Psoas muscle (tissue), 8 donors: ENCODE results near the gene XBP1. TPM values are rescaled to one million over a fixed set of nuclear protein-coding genes. Genes with fewer than 3 reads are reported as not detected.

Experiments
- ATAC-seq, 4 donors: fragments of 200-7000 bp; cut with Tn5 transposase; one replicate each; pipeline ENCODE4 v1.9.1; 2020; ENCODE audit warnings: moderate library complexity in 3 of 4, mild to moderate bottlenecking in 2 of 4
- DNase-seq, 2 donors: peaks; one replicate each; pipeline ENCODE4 v3.0.0-alpha.2; 2020
- H3K27ac ChIP-seq: fragments of 200-600 bp; one replicate; pipeline ENCODE4 v1.8.0; 2022
- H3K27me3 ChIP-seq, 3 donors: fragments of 200-600 bp in 1 of 3; one replicate each; pipeline versions ENCODE4 v1.6.1 to v1.8.0; 2013 to 2022; ENCODE audit warnings: low read length in 2 of 3, mild to moderate bottlenecking in 2 of 3, moderate library complexity in 1 of 3; ENCODE audit not compliant: insufficient read depth in 3 of 3
- H3K36me3 ChIP-seq, 2 donors: fragments of 200-600 bp in 1 of 2; one replicate each; pipeline versions ENCODE4 v1.6.1 to v1.8.0; 2013 to 2022; ENCODE audit warnings: low read depth in 1 of 2, mild to moderate bottlenecking in 1 of 2, moderate library complexity in 1 of 2; ENCODE audit not compliant: insufficient read depth in 1 of 2
- H3K4me1 ChIP-seq: fragments of 200-600 bp; one replicate; pipeline ENCODE4 v1.8.0; 2022
- H3K4me3 ChIP-seq: fragments of 200-600 bp; one replicate; pipeline ENCODE4 v1.8.0; 2022; ENCODE audit warnings: mild to moderate bottlenecking
- H3K9me3 ChIP-seq: fragments of 200-600 bp; one replicate; pipeline ENCODE4 v1.8.0; 2022
- WGBS, 3 donors: extraction: QIAGEN DNeasy Blood & Tissue Kit; methylation state at CpG; one replicate each; pipeline versions ENCODE4 v1.1.6 to v1.1.7; 2013; 5-methylcytosine and 5-hydroxymethylcytosine counted together
- intact Hi-C, 2 donors: fragments of 100-400 bp; cut with DNase I; formaldehyde crosslinking; loops; one replicate each; pipeline versions ENCODE4 v1.11.0 to v1.14.2; 2022
- polyA plus RNA-seq, 3 donors: library from polyadenylated mRNA; stranded (reverse); fragments of 200-250 nt; gene quantifications; one replicate each; pipeline ENCODE4 v1.2.3, GENCODE V29; 2013
- total RNA-seq, 4 donors: library from RNA; stranded (reverse); fragmentation: NEBNext Ultra II Directional in 2 of 4; extraction: Animal tissue kit (Norgen Biotek cat#: 25700) in 2 of 4; gene quantifications; one replicate each; pipeline versions ENCODE4 v1.2.1 to v1.2.4, GENCODE V29; 2021 to 2023
- TF ChIP-seq, protein P1 (sequence below): fragments of 200-600 bp; IDR thresholded peaks from one replicate; pipeline ENCODE4 v1.8.0; 2022; ENCODE audit warnings: antibody characterized with exemption
- donor health status: healthy with polysubstance abuse.
- donor health status: DM: no; HTN: no; CAD: no; lungs with moderate emphysema.
- donor health status: Bipolar disorder and iron deficiency.
- donor health status: healthy.
- donor health status: DM: yes; HTN: yes; CAD: no.
- donor health status: DM: no; HTN: no; CAD: no.
- donor health status: DM: no; HTN: no; CAD: no.
- donor health status: DM: yes; HTN: yes; CAD: no.

Gene XBP1
- total and polyA plus RNA-seq, 7 donors, result 38.9 to 173 (median 110) TPM

DNA sequence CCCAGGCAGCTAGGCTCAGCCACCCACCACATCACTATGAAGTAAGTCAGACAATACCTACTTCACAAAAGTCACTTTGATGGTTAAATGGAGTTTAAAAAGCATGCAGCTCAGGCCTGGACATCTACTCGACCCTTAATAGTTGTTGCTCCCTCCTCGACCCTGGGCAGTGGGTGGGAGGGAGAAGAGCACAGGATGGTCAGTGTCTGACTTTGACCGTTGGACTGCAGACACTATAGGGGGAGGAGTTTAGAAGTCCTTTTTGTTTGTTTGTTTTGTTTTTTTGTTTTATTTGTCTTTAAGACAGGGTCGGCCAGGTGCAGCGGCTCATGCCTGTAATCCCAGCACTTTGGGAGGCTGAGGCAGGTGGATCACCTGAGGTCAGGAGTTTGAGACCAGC is 38.6 kb upstream of the XBP1 start:
- Histone ChIP-seq H3K27me3 (no peaks in the 10 kb centered on the region), H3K4me1 (no peaks in the 10 kb centered on the region), H3K9me3 (no peaks in the 10 kb centered on the region), H3K27ac (no peak overlapping the region), H3K36me3 (no peaks in the 10 kb centered on the region), H3K4me3 (no peak overlapping the region)
- TF ChIP-seq, protein P1, sequence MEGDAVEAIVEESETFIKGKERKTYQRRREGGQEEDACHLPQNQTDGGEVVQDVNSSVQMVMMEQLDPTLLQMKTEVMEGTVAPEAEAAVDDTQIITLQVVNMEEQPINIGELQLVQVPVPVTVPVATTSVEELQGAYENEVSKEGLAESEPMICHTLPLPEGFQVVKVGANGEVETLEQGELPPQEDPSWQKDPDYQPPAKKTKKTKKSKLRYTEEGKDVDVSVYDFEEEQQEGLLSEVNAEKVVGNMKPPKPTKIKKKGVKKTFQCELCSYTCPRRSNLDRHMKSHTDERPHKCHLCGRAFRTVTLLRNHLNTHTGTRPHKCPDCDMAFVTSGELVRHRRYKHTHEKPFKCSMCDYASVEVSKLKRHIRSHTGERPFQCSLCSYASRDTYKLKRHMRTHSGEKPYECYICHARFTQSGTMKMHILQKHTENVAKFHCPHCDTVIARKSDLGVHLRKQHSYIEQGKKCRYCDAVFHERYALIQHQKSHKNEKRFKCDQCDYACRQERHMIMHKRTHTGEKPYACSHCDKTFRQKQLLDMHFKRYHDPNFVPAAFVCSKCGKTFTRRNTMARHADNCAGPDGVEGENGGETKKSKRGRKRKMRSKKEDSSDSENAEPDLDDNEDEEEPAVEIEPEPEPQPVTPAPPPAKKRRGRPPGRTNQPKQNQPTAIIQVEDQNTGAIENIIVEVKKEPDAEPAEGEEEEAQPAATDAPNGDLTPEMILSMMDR, result no peak
- no peak for DNase-seq
- ATAC-seq, result no peak
- intact Hi-C loops, result loop anchor here in 1 of 2 donors (10.0 kb wide), 1 partner anchor 784 kb away; no protein-coding TSS in a partner anchor
- 78 to 81% (median 81%) methylated on average over 5 of the region's 5 CpGs for WGBS, 3 donors

DNA sequence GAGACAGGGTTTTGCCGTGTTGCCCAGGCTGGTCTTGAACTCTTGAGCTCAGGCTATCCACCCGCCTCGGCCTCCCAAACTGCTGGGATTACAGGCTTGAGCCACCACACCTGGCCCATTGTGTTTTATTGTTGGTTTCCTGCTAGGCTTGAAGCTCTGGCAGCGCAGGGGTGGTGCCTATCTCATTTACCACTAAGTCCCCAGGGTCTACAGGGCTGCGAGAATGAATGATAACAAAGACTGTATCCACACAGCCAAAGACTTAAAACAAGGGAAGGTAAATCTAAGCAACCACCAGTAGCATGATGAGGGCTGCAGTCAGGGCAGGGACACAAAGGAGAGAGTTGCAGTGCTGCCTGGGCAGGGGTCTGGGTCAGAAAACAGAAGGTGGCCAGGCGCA is 37.3 kb upstream of the XBP1 start:
- 83 to 91% (median 83%) methylated on average over 6 of the region's 6 CpGs for WGBS, 3 donors
- H3K4me1 ChIP-seq, result no peaks in the 10 kb centered on the region
- intact Hi-C loops, result loop anchor here in 1 of 2 donors (10.0 kb wide), 1 partner anchor 783 kb away; no protein-coding TSS in a partner anchor
- TF ChIP-seq, protein P1, result no peak
- no peak overlapping the region for H3K27ac ChIP-seq
- H3K27me3 ChIP-seq, result no peaks in the 10 kb centered on the region
- ATAC-seq (no peak), DNase-seq (no peak)
- H3K4me3 ChIP-seq, result no peak overlapping the region
- H3K9me3 ChIP-seq, result no peaks in the 10 kb centered on the region
- H3K36me3 ChIP-seq, result no peaks in the 10 kb centered on the region

DNA sequence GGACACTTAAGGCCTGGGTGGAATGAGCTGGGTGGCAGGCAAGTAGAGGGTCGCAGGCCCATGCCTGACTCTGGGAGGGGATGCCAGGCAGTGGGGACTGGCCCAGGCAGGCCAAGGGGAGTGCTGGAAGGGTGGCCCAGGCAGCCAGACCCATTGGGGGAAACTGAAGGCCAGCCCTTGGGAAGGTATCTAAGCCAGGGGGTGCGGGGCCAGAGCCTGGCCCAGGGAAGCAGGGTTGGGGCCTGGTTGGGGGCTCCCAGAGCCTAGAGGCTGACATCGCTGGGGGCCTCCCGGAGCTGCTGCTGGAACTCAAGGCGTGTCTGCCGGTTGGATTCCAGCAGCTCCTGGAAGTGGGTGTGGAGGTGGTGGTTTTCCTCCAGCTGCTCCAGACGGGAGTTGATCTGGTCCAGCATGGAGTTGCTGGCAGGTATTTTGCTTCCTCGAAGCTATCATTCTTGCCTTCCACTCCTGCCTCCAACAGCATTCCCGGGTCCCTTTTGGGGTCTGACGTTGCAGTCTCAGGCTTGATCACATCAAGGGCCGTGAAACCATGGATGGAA is 35.3 kb upstream of the XBP1 start:
- Histone ChIP-seq H3K27ac (no peak overlapping the region), H3K4me1 (no peaks in the 10 kb centered on the region), H3K9me3 (no peaks in the 10 kb centered on the region), H3K27me3 (no peaks in the 10 kb centered on the region), H3K36me3 (no peaks in the 10 kb centered on the region), H3K4me3 (no peak overlapping the region)
- TF ChIP-seq, protein P1, result no peak
- no peak for ATAC-seq
- 88 to 91% (median 90%) methylated on average over 11 of the region's 11 CpGs for WGBS, 3 donors
- intact Hi-C loops, result loop anchor here in 1 of 2 donors (10.0 kb wide), 1 partner anchor 781 kb away; no protein-coding TSS in a partner anchor
- no peak for DNase-seq

DNA sequence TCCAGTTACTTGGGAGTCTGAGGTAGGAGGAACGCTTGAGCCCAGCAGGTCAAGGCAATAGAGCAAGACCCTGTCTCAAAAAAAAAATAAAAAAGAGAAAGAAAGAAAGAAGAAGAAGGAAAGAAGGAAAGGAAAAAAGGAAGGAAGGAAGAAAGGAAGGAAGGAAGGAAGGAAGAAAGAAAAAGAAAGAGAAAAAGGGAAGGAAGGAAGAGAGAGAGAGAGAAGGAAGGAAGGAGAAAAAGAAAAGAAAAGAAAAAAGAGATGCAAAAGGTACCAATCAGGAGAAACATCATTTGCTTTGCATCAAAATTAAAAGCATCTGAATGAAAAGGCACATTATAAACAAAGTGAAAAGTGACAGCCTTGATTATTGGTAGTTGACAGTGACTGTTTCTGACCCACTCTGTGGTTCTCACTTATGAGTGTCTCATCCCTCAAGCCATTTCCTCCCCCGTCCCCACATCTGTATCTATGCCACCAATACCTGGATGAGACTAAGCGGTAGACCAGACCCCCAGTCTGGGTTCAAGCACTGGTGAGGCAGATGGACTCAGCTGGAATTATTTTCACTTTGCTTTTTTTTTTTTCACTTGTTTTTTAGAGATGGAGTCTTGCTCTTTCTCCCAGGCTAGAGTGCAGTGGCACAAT is 33.0 kb upstream of the XBP1 start:
- Histone ChIP-seq H3K27me3 (no peaks in the 10 kb centered on the region), H3K36me3 (no peaks in the 10 kb centered on the region), H3K4me3 (no peak overlapping the region), H3K27ac (no peak overlapping the region), H3K9me3 (no peaks in the 10 kb centered on the region), H3K4me1 (peaks cover 3% of the 10 kb centered on the region)
- intact Hi-C loops, result loop anchor here (2.0 to 10.0 kb wide), 2 partner anchors 779 to 789 kb away; no protein-coding TSS in a partner anchor
- TF ChIP-seq, protein P1, result no peak
- no peak for DNase-seq
- 91 to 96% (median 91%) methylated on average over 3 of the region's 3 CpGs for WGBS, 3 donors
- ATAC-seq, result no peak
